HG03439 (cell line): Measurements from ENCODE around the gene ROCK2.

ENCODE experiments used
- ATAC-seq: cut with Tn5 transposase; IDR thresholded peaks from one replicate; pipeline ENCODE4 v1.9.1; 2021; ENCODE audit warnings: mild to moderate bottlenecking, moderate library complexity; ENCODE audit not compliant: unreplicated experiment

ROCK2 gene

DNA sequence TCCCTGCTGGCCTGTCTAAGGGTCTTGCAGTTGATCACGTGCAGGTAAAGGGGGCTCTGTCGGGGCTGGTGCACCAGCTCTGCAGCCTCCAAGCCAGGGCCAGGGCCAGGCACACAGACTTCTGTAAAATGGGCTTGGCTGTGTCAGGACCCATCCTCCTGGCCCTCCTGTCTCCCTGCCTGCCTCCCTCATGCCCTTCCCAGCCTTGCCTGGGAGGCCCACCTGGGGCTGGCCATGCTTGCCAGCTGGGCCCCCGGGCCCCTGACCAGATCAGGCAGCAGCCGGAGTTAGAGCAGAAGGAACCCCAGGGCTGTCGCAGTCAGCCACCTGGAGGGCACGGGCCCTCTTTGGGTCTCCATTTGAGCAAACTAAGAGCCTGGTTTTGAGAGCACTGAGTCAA, 187.1 kb downstream of the ROCK2 start:
- ATAC-seq, result no peak

DNA sequence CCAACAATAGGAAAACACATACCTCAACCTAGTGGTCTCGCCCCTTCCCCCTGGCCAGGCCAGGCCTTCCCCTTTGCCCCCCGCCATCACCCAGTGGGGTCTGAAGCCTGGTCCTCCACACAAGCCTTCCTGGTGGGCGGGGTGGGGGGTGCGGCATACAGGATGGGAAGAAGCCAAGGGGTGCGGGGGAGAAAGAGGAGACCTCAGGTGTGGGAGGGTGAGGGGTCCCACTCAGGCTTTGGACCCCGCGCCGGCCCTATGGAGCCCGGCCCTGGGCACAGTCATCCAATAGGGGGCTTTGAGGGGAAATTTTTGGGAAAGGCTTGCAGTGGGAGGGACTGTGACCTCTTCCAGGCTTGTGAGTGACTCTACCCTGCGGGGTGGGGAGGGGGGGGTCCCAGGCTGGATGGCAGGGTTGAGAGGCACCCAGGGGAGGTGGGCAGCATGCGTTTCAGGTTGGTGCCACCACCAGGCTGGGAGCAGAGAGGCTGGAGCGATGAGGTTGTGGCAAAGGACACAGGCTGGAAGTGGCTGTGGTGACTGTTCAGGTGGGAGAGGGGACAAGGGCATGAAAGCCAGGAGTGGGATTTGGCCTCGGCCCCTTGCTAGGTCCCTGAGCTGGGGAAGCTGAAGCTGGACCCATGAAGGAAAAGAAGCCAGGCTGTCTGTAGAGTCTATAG, 187.9 kb downstream of the ROCK2 start:
- no peak for ATAC-seq

DNA sequence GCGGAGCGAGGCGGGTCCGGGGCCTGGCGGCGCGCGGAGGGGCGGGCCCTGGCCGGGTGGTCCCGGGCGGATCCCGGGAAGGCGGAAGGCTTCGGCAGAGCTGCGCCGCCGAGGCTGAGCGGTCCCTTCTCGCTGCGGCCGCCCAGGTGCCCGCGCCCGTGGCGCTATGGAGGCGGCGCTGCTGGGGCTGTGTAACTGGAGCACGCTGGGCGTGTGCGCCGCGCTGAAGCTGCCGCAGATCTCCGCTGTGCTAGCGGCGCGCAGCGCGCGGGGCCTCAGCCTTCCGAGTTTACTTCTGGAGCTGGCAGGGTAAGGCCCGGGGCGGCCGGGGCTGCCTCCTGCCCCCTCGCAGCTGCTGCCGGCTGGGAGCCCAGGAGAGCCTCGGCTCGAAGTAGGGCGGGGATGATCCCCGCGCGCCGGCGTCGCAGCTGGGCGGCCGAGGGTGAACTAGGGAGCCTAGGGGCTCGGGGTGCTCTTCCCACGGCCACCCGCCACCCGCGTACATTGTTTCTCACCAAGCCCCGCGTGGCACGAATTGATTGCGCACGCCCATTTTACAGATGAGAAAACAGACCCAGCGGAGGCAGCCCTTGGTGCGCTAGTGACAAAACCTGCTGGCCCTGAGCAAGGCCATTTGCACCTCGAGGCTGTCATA, 188.9 kb downstream of the ROCK2 start, which contains the start of gene SLC66A3:
TSS of gene SLC66A3 (plus strand) at position 87 of the 655 bp plus-strand sequence. CDS start at position 167, 80 bp downstream.
- peak; percentile 83 for ATAC-seq

DNA sequence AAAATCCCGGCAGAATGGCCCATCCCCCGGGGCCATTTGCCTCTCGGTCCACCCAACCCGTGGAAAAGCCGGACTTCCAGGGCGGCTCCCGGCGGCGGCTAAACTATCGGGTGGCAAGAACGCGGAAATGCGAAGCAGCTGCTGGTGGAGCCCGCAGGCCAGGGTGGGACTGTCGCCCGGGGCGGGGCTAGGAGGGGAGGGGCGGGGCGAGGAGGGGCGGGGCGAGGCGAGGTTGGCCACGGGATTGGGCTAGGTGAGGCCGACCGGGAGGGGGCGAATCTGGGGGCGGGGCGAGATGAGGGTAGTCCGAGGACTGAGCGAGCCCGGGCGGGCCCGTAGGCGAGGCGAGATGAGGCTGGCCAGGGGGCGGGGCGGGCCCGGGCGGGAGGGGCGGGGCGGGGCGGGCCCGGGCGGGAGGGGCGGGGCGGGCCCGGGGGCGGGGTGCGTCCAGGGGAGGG, 189.5 kb downstream of the ROCK2 start:
- ATAC-seq, result peak; percentile 47

DNA sequence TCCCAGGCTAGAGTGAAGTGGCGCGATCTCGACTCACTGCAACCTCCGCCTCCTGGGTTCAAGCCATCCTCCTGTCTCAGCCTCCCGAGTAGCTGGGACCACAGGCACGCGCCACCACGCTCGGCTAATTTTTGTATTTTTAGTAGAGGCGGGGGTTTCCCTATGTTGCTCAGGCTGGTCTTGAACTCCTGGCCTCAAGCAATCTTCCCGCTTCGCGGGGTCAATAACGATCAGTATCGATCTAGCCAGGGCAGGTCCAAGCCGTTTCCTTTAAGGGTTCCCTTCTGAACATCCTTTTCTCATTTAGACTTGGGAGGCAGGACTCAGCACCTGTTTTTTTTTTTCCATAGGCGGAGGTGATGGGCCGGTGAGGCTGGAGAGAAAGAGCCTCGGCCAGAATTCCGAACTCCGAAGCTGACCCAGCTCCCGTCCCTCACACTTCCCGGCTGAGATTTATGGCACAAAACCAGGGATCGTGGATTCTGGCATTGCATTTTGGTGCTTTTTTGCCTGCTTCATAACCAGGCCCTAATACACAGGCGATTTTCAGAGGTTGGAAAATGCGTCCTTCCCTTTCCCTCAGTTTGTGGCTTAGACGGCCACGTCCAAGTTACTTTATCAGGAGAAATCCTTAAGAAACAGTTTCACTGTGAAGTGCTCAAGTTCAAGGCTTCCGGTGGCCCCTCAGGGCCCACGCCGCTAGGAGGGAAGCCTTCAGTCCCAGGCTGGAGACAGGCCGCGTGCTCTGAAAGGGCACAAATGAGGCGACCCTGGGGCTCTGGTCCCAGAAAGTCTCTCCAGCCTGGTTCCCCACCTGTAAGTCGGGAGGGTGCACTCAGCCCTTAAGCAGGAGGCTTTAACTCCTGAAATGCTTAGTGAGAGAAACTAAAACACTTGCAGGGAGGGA, 190.2 kb downstream of the ROCK2 start:
- peak; percentile 11 for ATAC-seq

DNA sequence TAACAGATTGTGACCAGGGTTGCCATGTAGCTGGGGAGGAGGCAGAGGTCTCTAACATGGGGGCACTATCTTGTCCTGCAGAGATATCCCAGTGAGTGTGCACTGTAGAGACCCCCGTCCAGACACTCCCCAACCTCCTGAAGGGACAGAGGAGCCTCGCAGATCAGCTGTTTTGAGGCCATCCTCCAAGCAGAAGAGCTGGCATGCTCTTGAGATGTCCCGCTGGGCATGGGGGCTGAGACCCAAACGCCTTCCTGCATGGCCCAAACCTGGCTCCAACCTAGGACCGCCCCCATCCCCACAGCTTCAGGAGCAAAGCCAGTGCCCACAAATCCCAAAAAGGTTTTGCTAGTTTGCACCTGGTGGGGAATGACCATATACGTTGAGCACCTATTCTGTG, 191.8 kb downstream of the ROCK2 start:
- no peak for ATAC-seq

DNA sequence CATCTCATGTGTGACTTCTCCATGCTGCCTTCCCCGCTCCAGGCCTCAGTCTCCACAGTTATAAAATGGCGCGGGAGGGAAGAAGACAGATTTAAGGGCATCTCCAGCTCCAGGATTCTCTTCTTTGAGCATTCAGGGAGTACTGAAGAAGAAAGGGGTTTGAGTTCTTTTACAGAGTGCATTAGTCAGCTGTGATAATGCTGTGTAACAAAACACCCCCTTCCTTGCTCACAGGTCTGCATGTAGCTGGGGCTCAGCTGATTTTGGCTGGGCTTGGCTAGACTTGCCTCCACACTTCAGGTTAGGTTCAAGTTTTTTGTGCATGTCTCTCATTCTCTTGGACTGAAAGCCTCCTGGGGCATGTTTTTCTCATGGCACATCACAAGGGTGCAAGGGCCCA, 197.2 kb downstream of the ROCK2 start:
- no peak for ATAC-seq

DNA sequence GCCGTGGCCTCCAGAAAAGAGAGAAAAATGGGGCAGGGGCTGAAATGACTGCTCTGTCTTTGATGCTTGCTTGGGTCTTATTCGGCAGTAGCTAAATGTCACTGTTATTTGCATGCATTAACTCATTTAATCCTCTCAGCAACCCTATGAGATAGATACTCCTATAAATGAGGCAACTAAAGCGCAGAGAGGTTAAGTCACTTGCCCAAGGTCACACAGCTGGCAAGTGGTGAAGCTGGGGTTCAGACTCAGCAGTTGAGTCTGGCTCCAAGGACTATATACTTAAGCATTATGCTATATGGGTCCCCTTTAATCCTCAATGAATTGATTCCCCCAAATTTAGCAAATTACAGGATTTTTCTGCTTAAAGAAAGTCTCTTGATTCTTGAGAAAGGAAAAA, 198.4 kb downstream of the ROCK2 start:
- ATAC-seq, result no peak

DNA sequence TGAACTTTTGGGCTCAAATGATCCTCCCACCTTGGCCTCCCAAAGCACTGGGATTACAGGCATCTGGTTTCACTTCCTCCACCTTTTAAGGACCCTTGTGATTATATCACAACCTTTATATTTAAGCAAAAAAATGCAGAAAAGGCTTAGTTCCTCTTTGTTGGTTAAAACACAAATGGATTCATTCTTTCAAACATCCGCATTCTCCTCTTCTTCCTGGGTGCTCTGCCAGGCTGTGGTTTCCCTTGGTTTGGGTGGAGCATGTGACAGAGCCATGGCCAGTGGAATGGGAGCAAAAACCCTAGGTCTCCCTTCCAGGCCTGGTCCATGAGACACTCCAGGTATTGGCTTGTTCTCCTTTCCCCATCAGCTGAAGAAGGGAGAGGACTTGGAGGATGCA, 199.1 kb downstream of the ROCK2 start:
- no peak for ATAC-seq

DNA sequence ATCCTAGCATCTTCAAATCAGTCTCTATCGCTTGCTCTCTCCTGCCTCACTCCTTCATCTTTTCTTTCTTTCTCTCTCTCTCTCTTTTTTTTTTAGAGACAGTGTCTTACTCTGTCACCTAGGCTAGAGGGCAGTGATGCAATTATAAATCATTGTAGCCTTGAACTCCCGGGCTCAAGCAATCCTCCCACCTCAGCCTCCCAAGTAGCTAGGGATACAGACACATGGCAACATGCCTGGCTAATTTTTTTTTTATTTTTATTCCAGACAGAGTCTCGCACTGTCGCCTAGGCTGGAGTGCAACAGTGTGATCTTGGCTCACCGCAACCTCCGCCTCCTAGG, 199.7 kb downstream of the ROCK2 start:
- no peak for ATAC-seq

DNA sequence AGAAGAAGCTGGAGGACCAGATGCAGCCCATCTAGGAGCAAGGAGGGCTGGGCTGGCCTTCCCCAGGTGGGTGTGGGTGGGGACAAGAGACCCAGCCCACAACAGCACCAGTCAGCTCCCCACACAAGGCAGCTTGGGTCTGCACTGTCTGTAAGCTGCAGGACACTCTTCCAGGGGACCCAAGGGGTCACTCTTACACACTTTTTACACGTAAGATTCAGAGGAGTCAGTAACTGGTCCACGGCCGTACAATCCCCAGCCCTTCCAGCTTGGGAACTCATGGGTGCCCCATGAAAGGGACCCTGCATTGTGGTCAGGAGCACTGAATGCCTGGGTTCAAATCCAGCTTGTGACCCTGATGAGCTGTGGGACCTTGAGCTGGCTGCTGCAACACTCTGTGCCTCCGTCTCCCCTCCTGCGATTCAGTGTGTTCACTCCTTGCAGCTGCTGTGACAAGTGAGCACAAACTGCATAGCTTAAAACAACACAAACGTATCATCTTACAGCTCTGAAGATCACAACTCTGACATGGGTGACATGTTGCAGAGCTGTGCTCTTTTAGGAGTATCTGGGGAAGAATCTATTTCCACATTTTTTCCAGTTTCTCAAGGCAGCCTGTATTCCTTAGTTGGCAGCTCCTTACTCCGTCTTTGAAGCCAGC, 200.2 kb downstream of the ROCK2 start:
- no peak for ATAC-seq

DNA sequence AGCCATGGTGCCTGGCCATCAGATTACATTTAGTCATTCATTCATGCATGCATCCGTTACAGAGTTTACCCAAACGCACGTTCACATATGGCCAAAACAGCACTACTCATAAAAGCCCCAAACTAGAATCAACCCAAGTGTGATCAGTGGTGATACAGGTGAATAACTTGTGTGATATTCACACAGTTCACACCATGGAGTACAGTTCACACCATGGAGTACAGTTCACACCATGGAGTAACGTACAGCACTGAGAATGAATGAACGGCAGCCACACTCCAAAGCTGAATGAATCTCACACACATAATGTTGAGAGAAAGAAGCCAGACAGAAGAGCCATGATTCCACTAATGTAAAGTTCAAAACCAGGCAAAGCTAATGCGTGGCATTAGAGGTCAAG, 201.4 kb downstream of the ROCK2 start:
- no peak for ATAC-seq

DNA sequence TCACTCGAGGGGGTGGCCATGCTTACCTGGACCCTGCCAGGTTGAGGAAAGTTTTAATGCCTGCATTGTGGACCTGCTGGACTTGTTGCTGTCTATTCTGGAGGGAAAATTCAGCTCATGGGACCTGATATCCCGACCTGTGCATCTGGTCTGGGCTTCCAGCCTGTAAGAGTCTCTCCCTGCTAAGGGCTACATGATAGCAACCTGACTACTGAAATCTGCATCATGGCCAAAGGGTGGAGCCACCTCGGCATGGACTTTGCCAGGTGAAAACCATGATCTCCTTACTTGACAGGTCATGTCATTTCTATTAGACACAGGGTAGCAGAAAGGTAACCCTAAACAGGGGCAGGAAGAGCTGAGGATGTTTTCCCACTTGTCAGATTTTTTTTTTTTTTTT, 202.1 kb downstream of the ROCK2 start:
- no peak for ATAC-seq

DNA sequence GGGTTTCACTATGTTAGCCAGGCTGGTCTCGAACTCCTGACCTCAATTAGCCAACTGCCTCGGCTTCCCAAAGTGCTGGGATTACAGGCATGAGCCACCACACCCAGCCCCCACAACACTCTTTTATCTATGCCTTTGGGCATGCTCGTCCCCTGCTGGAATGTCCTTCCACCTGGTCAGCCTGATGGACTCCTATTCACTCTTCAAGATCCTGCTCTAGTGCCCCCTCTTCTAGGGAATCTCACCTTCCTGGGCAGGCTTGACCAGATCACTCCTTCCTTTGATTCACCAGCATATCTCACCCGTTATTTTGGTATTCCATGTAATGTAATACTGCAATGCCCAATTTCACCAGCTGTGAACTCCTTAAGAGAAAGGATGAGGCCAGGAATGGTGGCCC, 203.1 kb downstream of the ROCK2 start:
- no peak for ATAC-seq

DNA sequence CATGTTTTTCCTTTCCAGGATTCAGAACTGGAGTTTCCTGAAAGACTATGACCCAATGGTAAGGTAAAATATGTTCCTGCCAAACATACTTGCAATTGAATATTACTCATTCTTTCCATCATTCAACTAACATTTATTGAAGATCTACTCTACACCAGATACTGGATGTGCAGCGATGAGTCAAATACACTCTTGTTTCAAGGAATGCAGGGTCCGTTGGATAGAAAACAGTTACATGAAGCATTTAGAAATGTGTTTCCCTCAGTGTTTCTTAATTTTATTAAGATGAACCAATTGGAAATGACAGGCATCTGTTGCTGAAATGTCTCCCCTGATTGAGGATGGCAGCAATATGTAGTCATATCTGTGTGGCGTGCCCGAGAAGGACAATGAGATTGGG, 203.9 kb downstream of the ROCK2 start:
- no peak for ATAC-seq

DNA sequence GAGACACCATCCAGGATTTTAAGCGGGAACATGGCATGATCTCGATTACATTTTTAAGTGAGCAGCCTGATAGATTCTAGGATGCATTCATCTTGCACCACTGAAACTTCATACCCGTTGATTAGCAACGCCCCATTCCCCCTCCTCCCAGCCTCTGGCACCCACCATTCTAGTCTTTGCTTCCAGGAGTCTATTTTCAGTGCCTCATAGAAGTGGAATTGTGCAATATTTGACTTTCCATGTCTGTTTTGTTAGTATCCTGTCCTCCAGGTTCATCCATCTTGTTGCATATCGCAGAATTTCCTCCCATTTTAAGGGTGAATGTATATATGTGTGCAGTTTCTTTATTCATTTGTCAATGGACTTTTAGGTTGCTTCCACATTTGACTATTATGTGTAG, 210.1 kb downstream of the ROCK2 start:
- ATAC-seq, result no peak

DNA sequence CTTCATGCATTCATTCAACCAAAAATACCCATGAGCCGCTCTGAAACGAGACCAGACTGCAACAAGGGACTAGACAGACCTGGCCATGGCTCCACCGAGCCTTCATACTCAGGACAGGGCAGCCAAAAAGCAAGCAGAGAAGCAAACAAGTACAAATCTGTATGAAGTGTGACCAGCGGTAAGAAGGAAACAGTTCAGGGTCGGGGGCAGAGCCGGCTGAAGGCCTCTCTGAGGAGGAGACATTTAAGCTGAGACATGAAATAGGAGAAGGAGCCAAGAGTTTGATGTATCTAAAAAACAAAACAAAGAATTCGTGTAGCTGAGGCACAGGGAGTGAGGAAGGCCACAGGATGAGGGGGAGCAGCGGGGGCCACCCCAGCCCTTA, 210.5 kb downstream of the ROCK2 start:
- no peak for ATAC-seq

DNA sequence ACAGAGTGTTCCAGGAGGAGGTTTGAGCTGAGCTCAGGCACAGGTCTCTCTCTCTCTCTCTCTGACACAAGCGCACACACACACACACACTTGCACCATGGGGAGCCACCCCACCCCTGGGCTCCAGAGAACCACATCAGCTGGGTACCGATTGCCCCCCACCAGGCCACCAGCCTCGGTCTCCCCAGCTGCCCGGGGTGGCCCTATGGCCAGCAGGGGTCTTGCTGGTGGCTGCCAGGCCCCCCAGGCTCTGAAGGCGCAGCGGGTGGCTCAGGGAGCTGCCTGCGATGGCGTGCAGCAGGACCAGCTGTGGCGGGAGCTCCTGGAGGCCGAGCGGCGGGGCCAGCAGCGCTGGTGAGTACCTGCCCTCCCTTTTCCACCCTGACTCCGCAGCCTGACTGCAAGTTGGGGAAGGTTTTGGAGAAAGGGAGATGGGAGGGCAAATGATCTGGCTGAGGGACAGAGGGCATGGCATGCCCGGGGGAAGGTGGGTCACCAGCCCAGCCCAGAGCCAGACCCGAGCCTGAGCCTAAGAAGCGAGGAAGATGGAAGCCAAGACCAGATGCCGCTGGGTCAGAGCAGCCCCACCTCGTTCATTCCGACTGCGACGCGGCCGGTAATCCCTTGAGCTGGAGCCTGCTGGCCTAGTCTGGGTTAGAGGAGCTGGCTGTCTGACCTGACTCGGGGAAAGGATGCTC, 211.0 kb downstream of the ROCK2 start:
- no peak for ATAC-seq

DNA sequence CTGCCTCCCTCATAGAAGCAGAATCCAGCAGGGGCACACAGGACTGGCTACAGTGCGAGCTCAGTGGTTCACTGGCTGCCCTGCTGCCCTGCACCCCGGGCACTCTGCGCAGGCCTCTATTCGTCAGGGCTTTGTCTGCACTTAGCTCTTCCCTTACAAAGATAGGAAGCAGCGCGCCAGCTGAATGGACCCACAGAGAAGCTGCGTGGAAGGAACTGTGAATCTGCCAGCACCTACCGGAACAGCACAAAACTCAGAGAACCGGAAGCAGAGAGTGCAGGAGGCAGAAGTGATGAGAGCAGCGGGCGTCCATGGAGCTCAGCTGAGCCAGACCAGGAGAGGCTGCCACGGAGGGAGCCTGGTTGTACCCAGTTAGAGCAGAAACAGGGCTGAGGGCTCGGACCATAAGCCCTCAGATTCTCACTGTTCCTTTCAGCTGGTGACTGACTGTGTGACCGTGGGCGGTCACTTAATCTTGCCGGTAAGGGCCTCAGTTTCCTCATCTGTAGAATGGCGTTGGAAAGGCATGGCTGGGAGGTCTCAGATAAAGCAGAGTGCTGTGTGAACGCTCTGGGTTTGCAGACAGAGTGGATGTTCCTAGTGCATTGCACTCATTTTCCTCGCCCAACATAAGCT, 212.3 kb downstream of the ROCK2 start:
- no peak for ATAC-seq
